Neural cell (in vitro differentiated cells): Measurements from ENCODE around the gene CCR5. TPM values are rescaled to one million over a fixed set of nuclear protein-coding genes. Genes with fewer than 3 reads are reported as not detected.

Experiments used
- H2AFZ ChIP-seq: fragments of 200-600, 300-800 bp; sonication (generic), shearing (Covaris generic); 2 replicates; pipeline ENCODE4 v1.6.0; 2014; ENCODE audit warnings: low read depth, mild to moderate bottlenecking, antibody characterized with exemption, low read length, moderate library complexity
- H3F3A ChIP-seq: fragments of 200-600 bp; shearing (Covaris generic); 2 replicates; pipeline ENCODE4 v1.6.1; 2016; ENCODE audit warnings: mild to moderate bottlenecking, moderate library complexity, mixed read lengths, antibody characterized with exemption, low read length; ENCODE audit not compliant: insufficient read depth, poor library complexity, severe bottlenecking
- H3K27ac ChIP-seq: fragments of 200-600, 300-800 bp; sonication (generic), shearing (Covaris generic); 2 replicates; pipeline ENCODE4 v1.5.1; 2014; ENCODE audit warnings: mild to moderate bottlenecking, low read length, moderate library complexity
- H3K27me3 ChIP-seq: fragments of 300-800, 200-600 bp; sonication (generic), shearing (Covaris generic); 2 replicates; pipeline ENCODE4 v1.6.0; 2014; ENCODE audit warnings: mild to moderate bottlenecking, low read depth, low read length, moderate library complexity; ENCODE audit not compliant: insufficient read depth
- H3K36me3 ChIP-seq: fragments of 300-800, 200-600 bp; sonication (generic), shearing (Covaris generic); 2 replicates; pipeline ENCODE4 v1.5.1; 2014; ENCODE audit warnings: mild to moderate bottlenecking, antibody characterized with exemption, low read length, moderate library complexity; ENCODE audit not compliant: insufficient read depth
- H3K4me2 ChIP-seq: fragments of 300-800, 200-600 bp; sonication (generic), shearing (Covaris generic); 2 replicates; pipeline ENCODE4 v1.6.0; 2014; ENCODE audit warnings: mild to moderate bottlenecking, low read length
- H3K4me3 ChIP-seq: fragments of 300-800, 200-600 bp; sonication (generic), shearing (Covaris generic); 2 replicates; pipeline ENCODE4 v1.5.1; 2014; ENCODE audit warnings: mild to moderate bottlenecking, low read length, moderate library complexity
- H3K79me2 ChIP-seq: fragments of 200-600 bp; shearing (Covaris generic); replicated peaks from 2 replicates; pipeline ENCODE4 v1.6.0; 2014; ENCODE audit warnings: mild to moderate bottlenecking, low read length, moderate library complexity; ENCODE audit not compliant: insufficient read depth
- H3K9ac ChIP-seq: fragments of 300-800, 200-600 bp; sonication (generic), shearing (Covaris generic); 2 replicates; pipeline ENCODE4 v1.6.1; 2016; ENCODE audit warnings: mild to moderate bottlenecking, low read length, mixed read lengths
- H3K9me2 ChIP-seq: fragments of 200-600 bp; shearing (Covaris generic); 2 replicates; pipeline ENCODE4 v1.6.1; 2016; ENCODE audit warnings: mild to moderate bottlenecking, low read length, mixed read lengths; ENCODE audit not compliant: insufficient read depth
- H3K9me3 ChIP-seq: fragments of 200-600, 300-800 bp; sonication (generic), shearing (Covaris generic); 2 replicates; pipeline ENCODE4 v1.6.1; 2016; ENCODE audit warnings: mild to moderate bottlenecking, mixed run types, low read length, moderate library complexity, mixed read lengths
- H4K20me1 ChIP-seq: fragments of 200-600 bp; shearing (Covaris generic); 2 replicates; pipeline ENCODE4 v1.6.1; 2016; ENCODE audit warnings: mild to moderate bottlenecking, mixed run types; ENCODE audit not compliant: insufficient read depth
- EP300 ChIP-seq: fragments of 450-650 bp; conservative IDR thresholded peaks from 2 replicates; pipeline ENCODE4 v1.6.1; 2014; ENCODE audit warnings: antibody characterized with exemption, mild to moderate bottlenecking, moderate library complexity; ENCODE audit not compliant: poor library complexity, severe bottlenecking
- EZH2 ChIP-seq: fragments of 200-600, 300-800 bp; shearing (Covaris generic), sonication (generic); IDR thresholded peaks from 2 replicates; pipeline ENCODE4 v1.6.1; 2014; ENCODE audit warnings: antibody characterized with exemption, low read length, borderline replicate concordance, mild to moderate bottlenecking; ENCODE audit not compliant: insufficient read depth, poor library complexity, severe bottlenecking
- MXI1 ChIP-seq: fragments of 450-650 bp; conservative IDR thresholded peaks from 2 replicates; pipeline ENCODE4 v1.6.1; 2014; ENCODE audit warnings: antibody characterized with exemption, mild to moderate bottlenecking; ENCODE audit not compliant: poor library complexity, severe bottlenecking
- POLR2AphosphoS5 ChIP-seq: IDR thresholded peaks from 2 replicates; pipeline ENCODE4 v1.6.1; 2012
- RAD21 ChIP-seq: fragments of 450-650 bp; conservative IDR thresholded peaks from 2 replicates; pipeline ENCODE4 v1.6.1; 2014; ENCODE audit warnings: antibody characterized with exemption, mild to moderate bottlenecking, moderate library complexity
- SMC3 ChIP-seq: fragments of 450-650 bp; conservative IDR thresholded peaks from 2 replicates; pipeline ENCODE4 v1.6.1; 2014; ENCODE audit warnings: antibody characterized with exemption, mild to moderate bottlenecking, moderate library complexity; ENCODE audit not compliant: poor library complexity
- TAF1 ChIP-seq: IDR thresholded peaks from 2 replicates; pipeline ENCODE4 v1.6.1; 2012; ENCODE audit warnings: low read depth
- polyA plus RNA-seq: library from polyadenylated mRNA; depleted of rRNA; stranded (reverse); fragments of >200 nt; gene quantifications from 2 replicates; pipeline ENCODE4 v1.2.3, GENCODE V29; 2014
- TF ChIP-seq, protein P1 (sequence below): IDR thresholded peaks from 2 replicates; pipeline ENCODE4 v1.6.1; 2012; ENCODE audit warnings: borderline replicate concordance
- TF ChIP-seq, protein P2 (sequence below): fragments of 450-650 bp; IDR thresholded peaks from 2 replicates; pipeline ENCODE4 v1.5.1; 2014; ENCODE audit warnings: antibody characterized with exemption, mild to moderate bottlenecking, moderate library complexity; ENCODE audit not compliant: poor library complexity, severe bottlenecking

Gene CCR5
- polyA plus RNA-seq, 1 donor from 2014 or later, result not detected

DNA sequence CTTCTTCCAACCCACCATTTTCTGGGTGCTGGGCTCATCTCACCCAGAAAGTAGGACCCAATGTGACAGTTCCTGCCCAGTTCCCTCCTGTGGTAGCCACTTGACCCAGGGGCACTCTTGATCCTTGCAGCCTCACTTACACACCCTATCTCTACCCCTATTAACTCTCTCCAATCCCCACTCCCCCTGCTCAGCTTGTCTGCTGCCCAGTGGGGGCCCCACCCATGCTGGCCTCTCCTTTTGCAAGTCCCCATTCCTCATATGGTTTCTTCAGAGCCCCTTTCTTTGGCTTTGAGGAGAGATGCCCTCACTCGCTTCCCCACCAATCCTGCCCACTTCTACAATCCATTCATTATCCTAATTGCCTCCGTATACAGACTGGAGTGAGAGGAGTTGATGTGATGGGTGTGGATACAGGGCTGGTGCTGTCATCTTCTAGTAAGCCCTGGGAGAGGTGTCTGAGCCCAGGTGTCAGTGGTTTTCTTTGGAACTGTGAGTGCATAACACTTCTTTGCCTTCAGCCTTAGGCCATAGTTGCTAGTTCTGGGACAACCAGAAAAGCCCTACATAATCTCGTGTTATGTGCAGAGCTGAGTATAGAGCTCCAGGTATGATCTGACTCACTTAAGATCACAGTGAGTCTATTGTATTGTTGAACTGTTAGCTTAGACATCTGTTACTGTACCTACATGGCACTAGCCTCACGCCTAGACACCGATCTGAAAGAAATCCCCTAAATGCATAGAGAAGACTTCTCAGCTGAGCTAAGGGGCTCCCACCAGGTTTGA lies 4.8 kb upstream of the CCR5 start:
- Histone ChIP-seq H3K4me3 (no peak overlapping the region), H3K9me3 (no peaks in the 10 kb centered on the region), H4K20me1 (no peaks in the 10 kb centered on the region), H2AFZ (no peak overlapping the region), H3F3A (no peaks in the 10 kb centered on the region), H3K36me3 (no peaks in the 10 kb centered on the region), H3K9me2 (no peaks in the 10 kb centered on the region), H3K9ac (no peak overlapping the region), H3K27ac (no peak overlapping the region), H3K27me3 (no peaks in the 10 kb centered on the region), H3K79me2 (no peaks in the 10 kb centered on the region), H3K4me2 (no peak overlapping the region)
- TF ChIP-seq POLR2AphosphoS5, result no peak
- TF ChIP-seq TAF1, result no peak
- TF ChIP-seq EP300, result no peak
- TF ChIP-seq MXI1, result no peak
- TF ChIP-seq SMC3, result no peak
- TF ChIP-seq, protein P1, sequence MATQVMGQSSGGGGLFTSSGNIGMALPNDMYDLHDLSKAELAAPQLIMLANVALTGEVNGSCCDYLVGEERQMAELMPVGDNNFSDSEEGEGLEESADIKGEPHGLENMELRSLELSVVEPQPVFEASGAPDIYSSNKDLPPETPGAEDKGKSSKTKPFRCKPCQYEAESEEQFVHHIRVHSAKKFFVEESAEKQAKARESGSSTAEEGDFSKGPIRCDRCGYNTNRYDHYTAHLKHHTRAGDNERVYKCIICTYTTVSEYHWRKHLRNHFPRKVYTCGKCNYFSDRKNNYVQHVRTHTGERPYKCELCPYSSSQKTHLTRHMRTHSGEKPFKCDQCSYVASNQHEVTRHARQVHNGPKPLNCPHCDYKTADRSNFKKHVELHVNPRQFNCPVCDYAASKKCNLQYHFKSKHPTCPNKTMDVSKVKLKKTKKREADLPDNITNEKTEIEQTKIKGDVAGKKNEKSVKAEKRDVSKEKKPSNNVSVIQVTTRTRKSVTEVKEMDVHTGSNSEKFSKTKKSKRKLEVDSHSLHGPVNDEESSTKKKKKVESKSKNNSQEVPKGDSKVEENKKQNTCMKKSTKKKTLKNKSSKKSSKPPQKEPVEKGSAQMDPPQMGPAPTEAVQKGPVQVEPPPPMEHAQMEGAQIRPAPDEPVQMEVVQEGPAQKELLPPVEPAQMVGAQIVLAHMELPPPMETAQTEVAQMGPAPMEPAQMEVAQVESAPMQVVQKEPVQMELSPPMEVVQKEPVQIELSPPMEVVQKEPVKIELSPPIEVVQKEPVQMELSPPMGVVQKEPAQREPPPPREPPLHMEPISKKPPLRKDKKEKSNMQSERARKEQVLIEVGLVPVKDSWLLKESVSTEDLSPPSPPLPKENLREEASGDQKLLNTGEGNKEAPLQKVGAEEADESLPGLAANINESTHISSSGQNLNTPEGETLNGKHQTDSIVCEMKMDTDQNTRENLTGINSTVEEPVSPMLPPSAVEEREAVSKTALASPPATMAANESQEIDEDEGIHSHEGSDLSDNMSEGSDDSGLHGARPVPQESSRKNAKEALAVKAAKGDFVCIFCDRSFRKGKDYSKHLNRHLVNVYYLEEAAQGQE, result no peak
- TF ChIP-seq RAD21, result no peak
- TF ChIP-seq EZH2, result no peak
- TF ChIP-seq, protein P2, sequence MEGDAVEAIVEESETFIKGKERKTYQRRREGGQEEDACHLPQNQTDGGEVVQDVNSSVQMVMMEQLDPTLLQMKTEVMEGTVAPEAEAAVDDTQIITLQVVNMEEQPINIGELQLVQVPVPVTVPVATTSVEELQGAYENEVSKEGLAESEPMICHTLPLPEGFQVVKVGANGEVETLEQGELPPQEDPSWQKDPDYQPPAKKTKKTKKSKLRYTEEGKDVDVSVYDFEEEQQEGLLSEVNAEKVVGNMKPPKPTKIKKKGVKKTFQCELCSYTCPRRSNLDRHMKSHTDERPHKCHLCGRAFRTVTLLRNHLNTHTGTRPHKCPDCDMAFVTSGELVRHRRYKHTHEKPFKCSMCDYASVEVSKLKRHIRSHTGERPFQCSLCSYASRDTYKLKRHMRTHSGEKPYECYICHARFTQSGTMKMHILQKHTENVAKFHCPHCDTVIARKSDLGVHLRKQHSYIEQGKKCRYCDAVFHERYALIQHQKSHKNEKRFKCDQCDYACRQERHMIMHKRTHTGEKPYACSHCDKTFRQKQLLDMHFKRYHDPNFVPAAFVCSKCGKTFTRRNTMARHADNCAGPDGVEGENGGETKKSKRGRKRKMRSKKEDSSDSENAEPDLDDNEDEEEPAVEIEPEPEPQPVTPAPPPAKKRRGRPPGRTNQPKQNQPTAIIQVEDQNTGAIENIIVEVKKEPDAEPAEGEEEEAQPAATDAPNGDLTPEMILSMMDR, result no peak

DNA sequence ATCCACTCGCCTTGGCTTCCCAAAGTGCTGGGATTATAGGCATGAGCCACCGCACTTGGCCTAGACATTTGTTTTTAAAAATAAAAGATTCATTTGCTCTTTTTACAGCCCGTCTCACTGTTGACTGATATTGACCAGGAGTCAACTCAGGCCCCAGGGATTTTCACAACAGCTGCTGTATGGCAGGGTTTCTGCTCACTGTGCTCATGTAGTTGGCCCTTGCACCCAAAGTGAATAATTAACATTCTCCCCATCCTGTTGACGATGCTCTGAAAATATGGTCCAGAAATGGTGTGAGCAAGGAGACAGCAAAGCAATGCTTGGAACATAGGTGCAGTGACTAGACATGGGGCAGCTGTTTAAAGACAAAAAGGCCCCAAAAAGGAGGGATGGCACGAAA lies 2.9 kb upstream of the CCR5 start:
- Histone ChIP-seq H3F3A (no peaks in the 10 kb centered on the region), H3K4me2 (no peak overlapping the region), H3K79me2 (no peaks in the 10 kb centered on the region), H3K9me2 (no peaks in the 10 kb centered on the region), H3K9me3 (no peaks in the 10 kb centered on the region), H3K4me3 (no peak overlapping the region), H3K27me3 (no peaks in the 10 kb centered on the region), H3K27ac (no peak overlapping the region), H4K20me1 (no peaks in the 10 kb centered on the region), H2AFZ (no peak overlapping the region), H3K36me3 (no peaks in the 10 kb centered on the region), H3K9ac (no peak overlapping the region)
- TF ChIP-seq POLR2AphosphoS5 (no peak), RAD21 (no peak), SMC3 (no peak), MXI1 (no peak), TAF1 (no peak), EP300 (no peak), EZH2 (no peak)
- TF ChIP-seq, protein P2, result no peak
- TF ChIP-seq, protein P1, result no peak
